PFSK-1 (cell line): ENCODE results near the gene SLC9A5.

Experiments used
- FOXP2 ChIP-seq: optimal IDR thresholded peaks from 2 replicates; pipeline ENCODE3; 2011; ENCODE audit warnings: borderline replicate concordance, control low read depth, inconsistent platforms; ENCODE audit not compliant: insufficient read depth; ENCODE audit errors: extremely low read length, extremely low read depth
- POLR2AphosphoS5 ChIP-seq: IDR thresholded peaks from 2 replicates; pipeline ENCODE4 v1.6.1; 2012; ENCODE audit warnings: low read depth, mild to moderate bottlenecking, control low read depth, low read length, moderate library complexity
- REST ChIP-seq, 2 experiments: IDR thresholded peaks; 2 replicates each; pipeline versions ENCODE4 v1.6.1 to v1.8.0; 2011 to 2012; ENCODE audit warnings: low read depth in 2 of 2, low read length in 2 of 2, control low read depth in 1 of 2, inconsistent platforms in 1 of 2, mild to moderate bottlenecking in 1 of 2, moderate library complexity in 1 of 2; ENCODE audit not compliant: insufficient read depth in 1 of 2
- SIN3A ChIP-seq: IDR thresholded peaks from 2 replicates; pipeline ENCODE4 v1.6.1; 2012; ENCODE audit warnings: mild to moderate bottlenecking, low read length, moderate library complexity, borderline replicate concordance; ENCODE audit not compliant: insufficient read depth
- TAF1 ChIP-seq: IDR thresholded peaks from 2 replicates; pipeline ENCODE4 v1.6.1; 2012; ENCODE audit warnings: low read length, control low read depth, borderline replicate concordance; ENCODE audit not compliant: insufficient read depth

SLC9A5 gene

GRCh38 chr16:67201411-67202345 is 47.1 kb upstream of the SLC9A5 start:
- no peak for TF ChIP-seq POLR2AphosphoS5
- TF ChIP-seq FOXP2 = no peak
- no peak for TF ChIP-seq SIN3A
- no peak for TF ChIP-seq REST (IDR thresholded peaks at IDR 0.05; ENCODE audit: insufficient read depth in 1 of 2, low read depth in 2 of 2, low read length in 2 of 2)
- no peak for TF ChIP-seq TAF1

- TF ChIP-seq POLR2AphosphoS5 = no peak
- TF ChIP-seq FOXP2 = no peak
Observed at GRCh38 chr16:67202426-67202825, 46.4 kb upstream of the SLC9A5 start.

- TF ChIP-seq REST (IDR thresholded peaks at IDR 0.05; ENCODE audit: insufficient read depth in 1 of 2, low read depth in 2 of 2, low read length in 2 of 2) = no peak
- TF ChIP-seq SIN3A = no peak
- TF ChIP-seq FOXP2 = no peak
- no peak for TF ChIP-seq TAF1
- no peak for TF ChIP-seq POLR2AphosphoS5
Observed at GRCh38 chr16:67202956-67203493, 45.8 kb upstream of the SLC9A5 start.

- TF ChIP-seq REST (IDR thresholded peaks at IDR 0.05; ENCODE audit: insufficient read depth in 1 of 2, low read depth in 2 of 2, low read length in 2 of 2) (no peak), TAF1 (no peak), POLR2AphosphoS5 (no peak), SIN3A (no peak), FOXP2 (no peak)
Observed at GRCh38 chr16:67204076-67204475, 44.7 kb upstream of the SLC9A5 start.

- TF ChIP-seq FOXP2 (no peak), REST (IDR thresholded peaks at IDR 0.05; ENCODE audit: insufficient read depth in 1 of 2, low read depth in 2 of 2, low read length in 2 of 2) (no peak), POLR2AphosphoS5 (no peak; the same call in 1 of the 2 replicates), TAF1 (no peak), SIN3A (no peak)
Observed at GRCh38 chr16:67206129-67206837, 42.5 kb upstream of the SLC9A5 start.
